Amygdala (tissue), 56 donors: ENCODE measurements around the gene ATAD3B.

ENCODE experiments used
- DNase-seq, 56 donors: peaks; one replicate each; lab custom pipeline; 2025; lab: John Stamatoyannopoulos, UW

Gene ATAD3B

DNA sequence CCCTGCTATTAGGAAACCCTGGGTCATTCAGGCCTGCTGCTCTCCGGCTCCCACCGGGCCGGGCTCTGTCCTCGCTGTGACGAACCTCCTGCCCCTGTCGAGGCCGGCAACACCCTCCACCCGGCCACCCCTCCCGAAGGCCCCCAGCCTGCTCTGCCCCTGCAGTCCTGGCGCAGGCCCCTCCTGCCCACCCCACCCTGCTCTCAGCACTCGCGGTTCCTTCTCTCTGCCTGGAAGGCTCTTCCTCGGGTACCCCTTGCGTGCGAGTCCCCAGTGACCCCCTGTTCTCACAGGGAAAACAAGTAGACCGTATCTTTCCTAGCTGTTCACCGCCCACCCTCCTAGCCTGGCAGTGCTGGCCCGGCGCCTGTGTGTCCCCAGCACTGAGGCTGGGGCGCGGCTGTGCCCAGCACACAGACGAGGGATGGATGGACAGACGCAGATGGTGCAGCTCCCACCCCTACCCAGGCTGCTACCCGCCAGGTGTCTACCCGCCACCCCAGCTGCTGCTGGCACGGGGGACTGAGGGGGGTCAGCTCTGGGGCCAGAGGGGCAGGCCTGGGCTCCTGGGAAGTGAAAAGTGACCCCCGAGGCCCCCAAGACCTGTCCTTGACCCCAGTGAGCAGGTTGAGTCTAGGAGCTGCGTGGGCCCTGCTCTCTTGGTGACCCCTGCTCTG lies 39.2 kb upstream of the ATAD3B start:
- peak in 3 of 56 donors; percentile 30 to 47 (median 40) for DNase-seq

DNA sequence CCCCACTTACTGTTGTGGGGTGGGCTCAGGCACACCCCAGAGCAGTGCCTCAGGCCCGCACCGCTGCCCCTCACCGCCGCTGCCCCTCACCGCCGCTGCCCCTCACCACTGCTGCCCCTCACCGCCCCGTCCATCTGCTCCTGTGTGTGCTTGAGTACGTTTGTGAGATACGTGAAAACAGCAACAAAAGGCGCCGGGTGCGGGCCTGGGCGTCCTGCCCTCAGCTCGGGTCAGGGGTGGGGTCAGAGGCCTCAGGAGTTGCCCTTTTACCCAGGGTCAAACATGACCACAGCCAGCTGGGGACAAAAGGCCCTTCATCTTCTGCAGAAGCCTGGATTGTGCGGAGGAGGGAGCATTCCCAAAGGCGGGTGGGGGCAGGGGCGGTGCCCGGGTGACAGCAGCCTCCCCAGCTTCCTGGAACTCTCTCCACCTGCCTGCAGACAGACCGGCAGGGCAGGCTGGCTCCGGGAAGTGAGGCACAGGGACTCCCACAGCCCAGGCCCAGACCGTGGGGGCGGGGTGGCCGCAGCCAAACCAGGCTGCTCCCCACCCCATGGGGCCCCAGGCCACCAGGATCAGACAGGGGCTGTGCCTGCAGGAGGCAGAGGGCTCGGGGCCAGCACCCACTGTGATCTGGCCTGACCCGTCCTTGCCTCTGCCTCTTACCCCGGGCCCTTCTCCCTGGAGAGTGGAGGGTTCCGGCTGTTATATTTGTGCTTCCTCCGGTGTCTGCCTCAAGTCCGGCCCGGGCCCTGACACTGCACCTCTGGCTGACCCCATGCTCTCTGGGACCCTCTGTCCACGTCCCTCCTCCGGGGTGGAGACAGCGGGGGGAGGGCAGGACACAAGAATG lies 38.4 kb upstream of the ATAD3B start:
- DNase-seq: peak in 50 of 56 donors; percentile 16 to 92 (median 74)

DNA sequence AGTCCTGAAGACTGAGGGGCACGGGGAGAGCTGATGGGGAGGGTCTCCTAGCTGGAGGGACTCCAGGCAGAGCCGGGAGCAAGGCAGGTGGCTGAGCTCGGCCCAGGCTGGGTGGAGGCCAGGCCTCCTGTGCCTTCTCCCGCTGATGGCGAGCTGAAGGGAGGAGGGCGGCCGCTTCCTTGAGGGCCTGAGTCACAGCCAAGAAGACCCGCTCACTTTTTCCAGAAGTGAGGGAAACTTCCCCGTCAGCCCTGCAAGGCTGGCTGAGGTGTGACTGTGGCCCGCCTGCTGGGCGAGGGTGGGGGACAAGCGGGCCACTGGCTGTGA lies 37.8 kb upstream of the ATAD3B start:
- peak in 7 of 56 donors; percentile 44 to 67 (median 54) for DNase-seq

DNA sequence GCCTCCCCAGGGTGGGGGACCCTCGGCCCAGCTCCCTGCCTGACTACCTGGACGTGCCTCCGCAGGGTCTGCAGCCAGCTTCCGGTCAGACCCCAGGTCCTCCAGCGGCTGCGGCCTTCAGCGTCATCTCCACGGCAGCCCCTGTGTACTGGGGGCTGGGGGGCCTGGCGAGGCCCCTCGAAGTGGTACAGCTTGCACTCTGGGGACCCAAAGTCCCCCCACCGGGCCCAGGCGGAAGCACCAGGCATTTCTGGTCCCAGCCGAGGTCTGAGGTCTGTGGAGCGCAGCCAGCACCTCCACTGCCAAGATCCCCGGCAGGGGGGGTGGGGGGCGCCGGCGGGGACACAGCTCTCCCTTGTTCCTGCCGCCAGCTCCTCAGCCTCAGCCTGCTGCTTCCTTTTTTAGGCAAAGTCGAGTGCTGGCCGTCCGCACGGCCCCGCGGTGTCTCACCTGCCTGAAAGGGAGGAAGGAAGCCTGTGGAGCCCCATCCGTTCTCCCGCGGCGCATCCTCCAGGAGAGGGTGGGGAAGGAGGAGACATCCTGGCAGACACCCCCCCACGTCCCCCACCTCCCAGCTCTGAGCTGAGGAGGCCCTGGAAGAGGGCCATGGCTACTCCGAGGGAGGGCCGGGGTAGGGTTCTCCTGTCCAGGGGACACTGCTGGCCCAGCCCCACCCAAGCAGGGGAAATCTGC lies 37.3 kb upstream of the ATAD3B start:
- peak in 53 of 56 donors; percentile 19 to 88 (median 73) for DNase-seq

DNA sequence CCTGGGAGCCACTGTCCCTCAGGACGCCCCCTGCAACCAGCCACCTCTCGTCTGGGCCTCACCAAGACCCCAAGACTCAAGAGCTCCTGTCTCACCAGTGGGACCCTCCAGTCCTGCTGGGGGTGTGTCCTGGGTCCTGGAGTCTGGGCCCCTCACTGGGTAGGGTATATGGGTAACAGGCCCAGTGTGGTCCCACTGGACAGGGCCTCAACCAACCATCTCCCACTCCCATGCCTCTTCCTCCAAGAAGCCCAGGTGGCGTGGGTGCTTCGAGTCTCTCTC lies 36.8 kb upstream of the ATAD3B start:
- no peak for DNase-seq

DNA sequence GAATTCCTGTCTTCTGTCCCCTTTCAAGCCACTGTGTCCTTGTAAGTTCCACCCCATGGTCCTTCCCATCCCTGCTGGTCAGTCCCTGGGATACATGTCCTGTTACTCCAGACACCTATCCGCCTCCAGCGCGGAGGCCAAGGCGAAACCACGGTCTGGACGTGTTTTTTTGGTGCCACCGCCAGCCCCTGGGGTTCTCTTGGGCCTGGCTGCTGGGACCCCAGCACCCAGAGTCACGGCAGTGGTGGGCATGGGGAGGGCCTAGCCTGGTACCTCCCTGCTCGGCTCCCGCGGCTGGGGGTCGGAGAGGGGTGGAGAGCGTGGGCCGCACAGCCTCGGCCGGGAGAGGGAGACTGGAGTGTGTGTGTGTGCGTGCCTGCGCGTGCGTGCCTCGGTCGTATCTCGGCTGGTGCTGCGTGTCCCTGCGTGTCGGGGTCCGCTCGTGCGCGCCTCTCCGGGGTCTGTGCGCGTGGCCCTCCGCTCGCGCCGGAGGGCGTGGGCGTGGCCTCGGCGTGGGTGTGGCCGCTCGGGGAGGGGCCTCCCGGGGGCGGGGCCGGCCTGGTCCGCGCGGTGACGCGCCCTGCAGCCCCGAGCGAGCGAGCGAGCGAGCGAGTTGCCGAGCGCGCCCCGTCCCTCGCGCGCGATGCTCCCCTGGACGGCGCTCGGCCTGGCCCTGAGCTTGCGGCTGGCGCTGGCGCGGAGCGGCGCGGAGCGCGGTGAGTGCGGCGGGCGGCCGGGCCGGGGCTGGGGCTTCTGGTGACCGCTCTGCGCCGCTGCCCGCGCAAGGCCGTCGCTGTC lies 36.3 kb upstream of the ATAD3B start, which contains the start of gene VWA1:
Gene VWA1, plus strand, starts transcription at position 585 of the 798 bp plus-strand sequence. Its CDS starts 59 bp downstream, at position 644.
- peak in 38 of 56 donors; percentile 25 to 86 (median 60) for DNase-seq

DNA sequence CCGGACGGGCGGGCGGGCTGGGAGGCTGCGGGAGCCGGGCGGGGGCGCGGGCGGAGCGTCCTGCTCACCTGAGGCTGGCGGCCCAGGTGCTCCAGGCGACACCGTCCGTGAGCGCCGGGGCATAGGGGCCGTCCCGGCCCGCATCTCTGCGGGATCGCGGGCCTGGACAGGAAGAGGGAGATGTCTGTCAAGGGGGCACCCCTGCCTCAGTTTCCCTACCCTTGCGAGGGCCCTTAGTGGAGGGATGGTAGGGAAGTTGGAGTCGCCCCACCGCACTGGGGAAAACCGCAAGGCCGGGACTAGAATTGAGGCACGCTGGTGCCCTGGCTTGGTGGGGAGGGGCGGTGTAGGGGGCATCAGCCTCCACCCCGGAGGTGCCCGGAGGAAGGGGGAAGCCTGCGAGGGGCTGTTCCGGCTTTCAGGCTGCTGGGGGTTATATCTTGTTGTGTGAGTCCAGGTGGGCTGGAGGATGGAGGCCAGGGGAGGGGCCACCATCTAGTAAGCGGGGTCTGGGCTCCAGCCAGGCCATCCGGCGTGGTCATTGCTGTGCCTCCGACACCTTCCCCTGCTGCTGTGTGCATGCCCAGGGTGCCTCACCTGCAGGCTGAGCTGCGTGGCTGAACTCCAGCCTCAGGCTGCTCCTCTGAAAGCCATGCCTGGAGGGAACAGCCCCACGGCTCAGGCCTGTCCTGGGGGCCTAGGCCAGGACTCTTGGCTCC lies 35.5 kb upstream of the ATAD3B start:
- DNase-seq: no peak

DNA sequence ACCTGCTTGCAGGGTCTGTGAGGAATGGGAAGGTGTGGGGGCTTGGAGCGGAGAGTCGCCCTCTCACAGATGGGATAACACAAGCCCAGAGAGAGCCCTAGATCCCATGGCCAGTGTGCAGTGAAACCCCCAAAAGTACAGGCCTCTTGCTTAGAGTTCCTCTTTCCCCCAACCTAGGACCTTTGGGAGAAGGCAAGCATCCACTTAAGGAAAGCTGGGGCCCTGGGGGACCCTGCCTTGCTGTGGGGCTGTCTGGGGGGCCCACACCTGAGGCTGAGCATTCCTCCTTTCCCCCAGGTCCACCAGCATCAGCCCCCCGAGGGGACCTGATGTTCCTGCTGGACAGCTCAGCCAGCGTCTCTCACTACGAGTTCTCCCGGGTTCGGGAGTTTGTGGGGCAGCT lies 34.9 kb upstream of the ATAD3B start:
- no peak for DNase-seq

DNA sequence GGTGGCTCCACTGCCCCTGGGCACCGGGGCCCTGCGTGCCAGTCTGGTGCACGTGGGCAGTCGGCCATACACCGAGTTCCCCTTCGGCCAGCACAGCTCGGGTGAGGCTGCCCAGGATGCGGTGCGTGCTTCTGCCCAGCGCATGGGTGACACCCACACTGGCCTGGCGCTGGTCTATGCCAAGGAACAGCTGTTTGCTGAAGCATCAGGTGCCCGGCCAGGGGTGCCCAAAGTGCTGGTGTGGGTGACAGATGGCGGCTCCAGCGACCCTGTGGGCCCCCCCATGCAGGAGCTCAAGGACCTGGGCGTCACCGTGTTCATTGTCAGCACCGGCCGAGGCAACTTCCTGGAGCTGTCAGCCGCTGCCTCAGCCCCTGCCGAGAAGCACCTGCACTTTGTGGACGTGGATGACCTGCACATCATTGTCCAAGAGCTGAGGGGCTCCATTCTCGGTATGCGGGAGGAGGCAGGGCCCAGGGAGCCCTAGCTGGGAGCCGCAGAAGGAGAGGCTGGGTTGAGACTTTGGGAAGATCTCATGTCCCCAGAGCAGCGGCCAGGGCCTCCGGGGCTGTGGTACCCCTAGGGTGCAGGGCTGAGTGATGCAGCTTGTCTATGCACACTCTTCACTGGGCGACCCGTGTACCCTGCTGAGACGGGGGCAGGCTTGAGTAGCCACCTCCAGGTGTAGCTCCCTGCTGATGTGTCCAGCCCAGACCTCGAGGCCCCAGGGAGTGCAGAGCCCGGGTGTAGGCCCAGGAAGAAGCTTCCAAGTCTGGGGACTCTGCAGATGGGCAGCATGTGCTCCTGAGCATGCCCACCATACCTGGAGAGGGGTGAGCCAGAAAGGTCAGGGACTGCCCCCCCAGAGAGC lies 34.3 kb upstream of the ATAD3B start:
- DNase-seq: no peak

DNA sequence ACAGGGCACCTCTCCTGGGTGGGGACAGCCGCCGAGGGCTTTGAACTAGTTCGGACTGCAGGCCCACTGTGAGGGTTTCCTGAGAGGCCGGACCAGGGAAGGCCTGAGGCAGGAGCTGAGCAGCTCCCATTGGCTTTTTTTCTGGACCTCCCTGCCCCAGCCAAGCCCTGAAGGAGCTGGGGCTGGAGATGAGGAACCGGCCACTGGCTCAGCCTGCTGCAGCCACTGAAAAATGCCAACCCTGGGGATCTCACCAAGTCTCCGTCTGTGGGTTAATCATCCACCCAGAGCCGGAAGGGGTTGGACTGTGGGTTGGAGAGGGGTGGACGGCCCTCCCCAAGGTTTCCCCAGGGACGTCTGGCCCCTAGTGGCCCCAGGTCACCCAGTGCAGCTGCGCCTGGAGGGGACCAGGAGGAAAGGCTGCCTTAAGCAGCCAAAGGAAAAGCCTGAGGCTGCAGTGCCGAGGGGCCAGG lies 33.6 kb upstream of the ATAD3B start:
- no peak for DNase-seq

DNA sequence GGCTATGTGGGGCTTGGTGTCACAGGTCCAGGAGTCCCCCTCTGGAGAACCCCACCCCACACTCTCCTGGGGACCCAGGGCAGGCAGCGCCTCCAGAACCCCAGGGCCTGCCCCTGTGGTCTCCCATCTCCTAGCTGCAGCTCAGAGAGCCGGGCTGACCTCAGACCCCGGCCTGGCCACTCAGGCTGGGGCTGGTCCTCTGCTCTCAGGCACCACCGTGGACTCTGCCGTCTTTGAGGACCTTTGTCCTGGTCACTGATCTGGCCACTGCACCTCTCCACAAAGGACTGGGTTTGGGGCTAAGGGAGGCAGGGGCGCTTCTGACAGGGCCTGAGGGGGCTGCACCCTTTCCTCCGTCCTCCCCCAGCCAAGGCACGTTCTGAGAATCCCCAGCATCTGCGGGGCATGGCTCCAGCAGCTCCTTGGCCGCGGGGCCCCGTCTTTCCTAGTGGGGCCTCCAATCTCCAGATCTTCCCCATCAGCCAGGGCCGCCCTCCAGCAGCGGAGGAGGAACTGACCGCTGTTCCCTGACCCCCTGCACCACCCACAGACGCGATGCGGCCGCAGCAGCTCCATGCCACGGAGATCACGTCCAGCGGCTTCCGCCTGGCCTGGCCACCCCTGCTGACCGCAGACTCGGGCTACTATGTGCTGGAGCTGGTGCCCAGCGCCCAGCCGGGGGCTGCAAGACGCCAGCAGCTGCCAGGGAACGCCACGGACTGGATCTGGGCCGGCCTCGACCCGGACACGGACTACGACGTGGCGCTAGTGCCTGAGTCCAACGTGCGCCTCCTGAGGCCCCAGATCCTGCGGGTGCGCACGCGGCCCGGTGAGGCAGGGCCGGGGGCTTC lies 32.8 kb upstream of the ATAD3B start:
- DNase-seq: no peak

DNA sequence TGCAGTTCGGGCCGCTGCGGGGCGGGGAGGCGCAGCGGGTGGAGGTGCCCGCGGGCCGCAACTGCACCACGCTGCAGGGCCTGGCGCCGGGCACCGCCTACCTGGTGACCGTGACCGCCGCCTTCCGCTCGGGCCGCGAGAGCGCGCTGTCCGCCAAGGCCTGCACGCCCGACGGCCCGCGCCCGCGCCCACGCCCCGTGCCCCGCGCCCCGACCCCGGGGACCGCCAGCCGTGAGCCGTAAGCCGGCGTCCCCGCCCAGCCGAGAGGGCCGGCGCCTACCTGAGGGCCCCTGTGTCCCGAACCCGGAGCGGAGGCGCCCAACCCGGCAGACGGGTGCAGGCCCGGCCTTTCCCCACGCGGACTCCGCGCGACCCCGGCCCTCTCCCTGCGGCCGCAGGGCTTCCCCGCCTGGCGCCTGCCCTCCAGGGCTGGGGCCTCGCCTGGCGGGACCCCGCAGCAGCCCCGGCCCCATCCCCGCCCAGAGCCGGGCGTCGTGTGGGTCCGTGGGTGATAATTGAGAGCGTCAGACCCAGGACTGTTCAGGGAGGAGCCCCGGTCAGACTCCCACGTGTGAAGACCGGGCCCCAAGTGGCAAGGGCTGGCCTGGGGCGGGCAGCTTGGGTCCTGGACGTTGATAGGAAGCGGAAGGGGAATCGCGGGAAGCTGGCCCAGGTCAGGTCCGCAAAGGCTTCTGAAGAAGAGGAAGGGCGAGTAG lies 31.9 kb upstream of the ATAD3B start:
- DNase-seq: no peak

DNA sequence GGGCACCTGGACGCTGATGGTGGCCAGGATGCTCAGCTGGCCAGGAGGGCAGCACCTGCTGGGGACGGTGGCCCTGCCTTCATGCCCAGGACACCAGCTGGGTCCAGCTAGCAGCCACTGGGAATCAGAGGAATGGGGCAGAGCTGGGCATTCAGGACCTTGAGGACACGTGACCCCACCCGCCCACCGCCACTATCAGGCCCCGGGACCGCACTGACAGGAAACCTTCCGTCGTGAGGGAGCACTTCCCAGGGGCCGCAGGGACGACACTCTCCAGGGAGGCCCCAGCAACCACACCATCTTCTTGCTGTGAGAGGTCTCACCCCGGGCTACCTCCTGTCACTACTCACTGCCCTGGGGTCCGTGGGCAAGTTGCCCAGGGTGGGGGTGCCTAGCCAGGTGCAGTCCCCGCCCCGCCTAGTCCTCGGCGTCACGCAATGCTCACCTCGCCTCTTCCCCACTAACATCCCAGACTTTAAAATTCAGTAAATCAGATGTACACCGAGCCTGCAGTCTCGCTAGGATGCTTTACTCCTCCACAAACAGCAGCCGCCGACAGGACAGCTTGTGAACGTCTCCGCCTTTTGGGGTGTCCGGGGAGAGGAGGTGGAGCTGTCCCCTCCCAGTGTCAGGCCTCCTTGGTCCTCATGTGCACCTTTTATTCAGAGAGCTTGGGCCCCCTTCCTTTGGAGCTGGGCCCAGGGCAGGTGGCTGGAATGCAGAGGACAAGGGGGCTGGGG lies 31.1 kb upstream of the ATAD3B start:
- no peak for DNase-seq

DNA sequence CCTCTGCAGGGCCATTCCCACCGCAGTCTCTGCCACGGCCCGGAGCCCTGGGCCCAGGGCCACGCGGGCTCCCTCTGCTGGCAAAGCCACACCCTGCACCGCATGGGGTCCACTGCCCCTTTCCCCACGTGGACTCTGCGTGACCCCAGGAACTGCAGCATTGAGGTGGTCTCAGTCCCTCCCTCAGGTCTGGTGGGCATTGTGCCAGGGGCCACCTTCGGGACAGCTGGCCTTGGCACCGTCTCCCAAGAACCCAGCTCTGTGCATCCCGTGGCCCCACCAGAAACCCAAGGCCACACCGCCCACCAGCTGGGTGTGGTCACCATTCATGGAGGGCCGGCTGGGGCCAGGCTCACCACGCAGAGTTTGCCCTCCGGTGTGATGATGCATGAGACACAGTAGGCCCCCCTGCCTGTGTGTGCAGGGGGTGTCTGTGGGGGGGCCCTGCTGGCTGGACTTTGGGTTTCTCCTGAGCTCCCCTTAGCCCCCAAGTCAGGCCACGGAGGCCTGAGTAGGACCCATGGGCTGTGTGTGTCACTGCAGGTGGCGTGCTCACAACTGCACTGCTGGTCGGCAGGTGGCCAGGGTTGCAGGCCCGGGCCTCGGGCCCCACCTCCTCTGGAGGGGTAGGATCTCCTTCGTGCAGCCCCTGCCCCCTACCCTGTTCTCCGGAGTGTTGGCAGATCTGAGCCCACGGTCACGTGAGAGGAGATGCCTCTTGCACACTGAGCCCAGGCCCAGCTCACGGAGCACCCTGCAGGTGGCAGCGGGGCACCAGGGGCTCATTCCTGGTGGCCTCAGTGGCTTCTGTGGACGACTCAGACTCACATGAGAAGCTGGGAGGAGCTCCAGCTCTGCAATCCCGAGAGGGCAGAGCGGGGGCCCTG lies 30.3 kb upstream of the ATAD3B start:
- DNase-seq: peak in 18 of 56 donors; percentile 16 to 65 (median 34)

DNA sequence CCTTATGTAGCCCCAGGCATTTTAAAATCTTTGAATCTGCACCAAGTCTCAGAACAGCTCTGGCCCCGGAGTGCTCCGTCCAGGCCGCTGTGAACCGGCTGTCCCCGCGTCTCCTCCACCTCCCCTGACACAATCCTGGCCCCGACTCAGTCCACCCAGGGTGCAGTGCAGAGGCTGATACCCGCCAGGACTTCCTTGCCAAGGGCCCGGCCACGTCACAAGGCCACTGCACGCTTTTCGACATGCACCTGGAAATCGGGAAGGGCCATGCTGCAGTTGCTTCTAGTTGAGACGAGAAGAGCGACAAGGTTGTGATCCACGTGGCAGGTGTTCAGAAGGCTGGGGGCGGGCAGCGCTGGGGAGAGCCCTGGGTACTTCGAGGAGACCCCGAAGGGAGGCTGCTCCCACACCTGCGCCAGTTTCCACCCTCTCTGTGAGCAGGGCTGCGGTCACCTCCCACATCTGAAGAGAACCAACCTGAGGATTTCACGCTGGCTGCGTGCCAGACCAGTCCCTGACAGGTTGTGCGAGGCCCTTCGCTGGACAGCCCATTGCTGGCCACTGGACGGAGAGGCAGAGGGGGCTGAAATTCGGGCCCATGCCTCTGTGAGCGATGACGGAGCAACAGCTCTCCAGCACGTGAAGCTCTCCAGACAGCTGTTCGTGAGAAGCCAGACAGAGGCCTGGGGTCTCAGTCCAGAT lies 29.3 kb upstream of the ATAD3B start:
- DNase-seq: no peak
